Cortex of kidney (tissue), 1 donor: ENCODE measurements around the gene ANXA6.
"Not testable (repeated sequence)": the region's sequence is repeated elsewhere in the genome, so short reads cannot be mapped to it uniquely, and the experiment has no call there.

Experiments used
- DNase-seq: peaks from one replicate; lab custom pipeline; 2025; lab: John Stamatoyannopoulos, UW

ANXA6 gene

GRCh38 chr5:151181818-151182523 lies 24.4 kb upstream of the ANXA6 start:
- no peak for DNase-seq

- no peak for DNase-seq
These were observed 22.7 kb upstream of the ANXA6 start for GRCh38 chr5:151180291-151180690.

GRCh38 chr5:151179489-151179840 lies 21.9 kb upstream of the ANXA6 start:
- no peak for DNase-seq

- DNase-seq, result no peak
These were observed 21.4 kb upstream of the ANXA6 start for GRCh38 chr5:151178777-151179488.

- DNase-seq, result no peak
These were observed 20.8 kb upstream of the ANXA6 start for GRCh38 chr5:151178372-151178771.

GRCh38 chr5:151176268-151176667 lies 18.7 kb upstream of the ANXA6 start:
- not testable (repeated sequence) for DNase-seq

GRCh38 chr5:151174612-151175101 lies 17.1 kb upstream of the ANXA6 start:
- no peak for DNase-seq

- DNase-seq, result no peak
These were observed 16.4 kb upstream of the ANXA6 start for GRCh38 chr5:151173711-151174611.

- DNase-seq, result no peak
These were observed 13.9 kb upstream of the ANXA6 start for GRCh38 chr5:151171529-151171928.

- DNase-seq, result no peak
These were observed 11.2 kb upstream of the ANXA6 start for GRCh38 chr5:151168602-151169344.

GRCh38 chr5:151167022-151167421 lies 9.4 kb upstream of the ANXA6 start:
- no peak for DNase-seq

GRCh38 chr5:151164687-151165392 lies 7.3 kb upstream of the ANXA6 start:
- DNase-seq, result no peak

GRCh38 chr5:151162776-151163175 lies 5.2 kb upstream of the ANXA6 start:
- no peak for DNase-seq

GRCh38 chr5:151159649-151160373 lies 2.2 kb upstream of the ANXA6 start:
- DNase-seq, result no peak

- no peak for DNase-seq
These were observed 695 bp upstream of the ANXA6 start for GRCh38 chr5:151158287-151158661.

- no peak for DNase-seq
These were observed 815 bp downstream of the ANXA6 start for GRCh38 chr5:151156507-151157420.

GRCh38 chr5:151155775-151156506 lies 1.6 kb downstream of the ANXA6 start:
- no peak for DNase-seq

GRCh38 chr5:151154931-151155774 lies 2.4 kb downstream of the ANXA6 start:
- no peak for DNase-seq
